Stimulated activated CD8-positive, alpha-beta memory T cell treated with anti-CD3 and anti-CD28 coated beads, Interleukin-4, amount 100 ng/mL, for 24 hours (primary cell): ENCODE data around the gene RAB7B.

Source experiments
- DNase-seq: peaks from one replicate; pipeline ENCODE4 v3.0.0-alpha.2; 2020; ENCODE audit warnings: low read depth

Gene RAB7B

DNA sequence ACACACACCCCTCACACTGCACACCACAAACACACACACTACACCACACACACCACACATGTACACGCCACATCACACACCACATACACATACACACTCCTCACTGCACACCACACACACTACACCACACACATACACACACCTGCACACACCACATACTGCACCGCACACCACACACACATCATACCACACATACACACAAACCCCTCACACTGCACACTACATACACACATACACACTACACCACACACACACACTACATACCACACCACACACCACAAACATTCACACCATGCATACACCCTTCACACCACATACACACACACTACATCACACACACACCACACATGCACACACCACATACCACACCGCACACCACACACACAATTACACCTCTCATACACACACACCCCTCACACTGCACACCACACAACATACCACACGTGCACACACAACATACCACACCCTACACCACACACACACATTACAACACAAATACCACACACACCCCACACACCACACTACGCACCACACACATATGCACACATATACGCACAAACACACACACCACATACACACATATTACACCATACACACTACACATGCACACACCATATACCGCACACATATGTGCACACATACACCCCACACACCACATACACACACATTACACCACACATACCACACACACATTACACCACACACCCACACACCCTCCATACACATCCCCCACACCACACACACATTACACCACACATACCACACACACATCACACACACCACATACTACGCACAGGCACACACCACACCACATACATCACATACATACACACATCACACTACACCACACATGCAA, 29.6 kb downstream of the RAB7B start:
- DNase-seq: no peak

DNA sequence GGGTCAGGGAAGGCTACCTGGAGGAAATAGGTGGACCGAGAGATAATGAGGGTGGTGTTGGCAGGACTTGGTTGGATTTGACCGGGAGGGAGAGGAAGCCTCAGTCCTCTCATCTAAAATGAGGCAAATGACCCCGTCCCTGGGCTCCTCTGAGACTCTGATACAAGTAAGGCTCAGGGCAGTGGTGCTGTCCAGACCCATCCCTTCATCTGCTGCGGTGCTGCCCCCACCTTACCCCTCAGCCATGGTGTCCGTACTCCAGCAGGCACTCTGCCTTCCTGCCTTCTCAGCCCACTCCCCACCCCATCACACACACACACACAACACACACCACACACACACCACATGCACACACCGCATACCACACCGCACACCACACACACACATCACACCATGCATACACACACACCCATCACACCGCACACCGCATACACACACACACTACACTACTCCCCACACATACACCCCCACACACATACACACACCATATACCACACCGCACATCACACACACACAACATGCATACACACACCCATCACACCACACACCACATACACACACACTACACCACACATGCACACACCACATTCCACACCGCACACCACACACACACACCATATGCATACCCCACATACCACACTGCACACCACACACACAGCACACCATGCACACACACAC, 30.6 kb downstream of the RAB7B start:
- no peak for DNase-seq

DNA sequence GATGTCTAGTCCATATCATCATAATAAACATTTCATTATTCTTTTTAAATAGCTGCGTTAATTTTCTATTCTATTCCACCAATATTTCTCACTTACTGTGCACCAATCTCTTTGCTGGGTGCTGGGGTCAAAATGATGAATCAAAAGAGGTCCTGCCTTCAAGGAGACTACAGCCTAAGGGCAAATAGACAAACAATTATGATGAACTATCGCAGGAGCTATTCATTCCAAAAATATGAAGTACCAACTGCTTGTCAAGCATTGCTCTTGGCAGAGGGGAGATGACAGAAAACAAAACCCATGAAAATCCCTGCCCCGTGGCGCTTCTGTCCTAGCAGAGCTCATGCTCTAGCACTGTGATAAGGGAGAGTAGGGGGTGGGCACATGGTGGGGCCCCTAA, 31.1 kb downstream of the RAB7B start:
- no peak for DNase-seq

DNA sequence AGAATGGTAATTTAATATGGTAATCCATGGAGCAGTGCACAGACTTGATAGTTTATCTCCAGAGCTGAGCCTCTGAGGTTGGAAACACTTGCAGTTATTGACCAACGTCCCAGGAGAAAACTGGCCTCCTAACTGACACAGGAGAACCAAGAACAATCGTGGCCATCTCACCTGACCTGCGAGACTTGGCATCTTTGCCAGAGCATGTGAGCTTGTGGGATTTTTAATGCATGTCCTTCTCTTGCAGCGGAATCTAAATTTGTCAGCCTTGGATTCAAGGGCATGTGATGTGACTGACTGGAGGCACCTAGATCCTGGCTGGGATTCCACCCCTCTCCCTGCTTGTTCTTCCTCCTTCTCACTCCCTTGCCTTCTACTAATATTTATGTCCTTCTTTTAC, 32.1 kb downstream of the RAB7B start:
- no peak for DNase-seq

DNA sequence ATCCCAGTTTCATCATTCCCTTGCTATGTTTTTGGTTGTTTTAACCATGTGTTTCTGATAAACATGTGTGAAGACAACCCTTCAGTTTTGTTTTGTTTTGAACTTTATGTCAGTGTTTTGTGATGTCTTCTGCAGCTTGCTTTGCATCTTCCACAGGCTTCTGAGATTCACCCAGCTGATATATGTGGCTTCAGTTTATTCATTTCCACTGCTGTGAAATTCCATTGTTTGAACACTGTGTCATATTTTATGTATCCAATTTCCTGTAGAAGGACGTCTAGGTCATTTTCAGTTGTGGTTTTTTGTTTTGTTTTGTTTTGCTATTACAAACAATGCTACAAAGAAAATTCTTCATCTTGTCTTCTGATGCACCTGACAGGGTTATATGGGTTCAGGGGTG, 32.7 kb downstream of the RAB7B start:
- DNase-seq: no peak

DNA sequence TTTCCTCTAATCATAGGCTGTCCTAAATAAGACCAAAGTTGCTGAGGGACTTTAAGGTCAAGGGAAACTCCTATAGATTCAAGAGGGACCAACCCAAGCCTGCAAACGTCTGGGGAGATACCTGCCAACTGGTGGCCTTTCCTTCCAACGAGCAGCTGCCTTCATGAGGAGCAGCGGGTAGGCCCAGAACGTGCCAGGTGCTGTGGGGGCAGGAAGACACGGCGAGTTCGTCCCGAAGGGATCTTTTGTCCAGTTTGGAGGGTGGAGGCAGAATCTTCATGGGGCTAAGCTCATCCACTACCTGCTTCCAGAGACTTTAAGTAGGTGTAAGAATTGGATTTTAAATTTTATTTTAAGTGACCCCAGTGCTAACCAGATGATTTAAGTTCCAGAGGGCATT, 34.0 kb downstream of the RAB7B start:
- DNase-seq: no peak

DNA sequence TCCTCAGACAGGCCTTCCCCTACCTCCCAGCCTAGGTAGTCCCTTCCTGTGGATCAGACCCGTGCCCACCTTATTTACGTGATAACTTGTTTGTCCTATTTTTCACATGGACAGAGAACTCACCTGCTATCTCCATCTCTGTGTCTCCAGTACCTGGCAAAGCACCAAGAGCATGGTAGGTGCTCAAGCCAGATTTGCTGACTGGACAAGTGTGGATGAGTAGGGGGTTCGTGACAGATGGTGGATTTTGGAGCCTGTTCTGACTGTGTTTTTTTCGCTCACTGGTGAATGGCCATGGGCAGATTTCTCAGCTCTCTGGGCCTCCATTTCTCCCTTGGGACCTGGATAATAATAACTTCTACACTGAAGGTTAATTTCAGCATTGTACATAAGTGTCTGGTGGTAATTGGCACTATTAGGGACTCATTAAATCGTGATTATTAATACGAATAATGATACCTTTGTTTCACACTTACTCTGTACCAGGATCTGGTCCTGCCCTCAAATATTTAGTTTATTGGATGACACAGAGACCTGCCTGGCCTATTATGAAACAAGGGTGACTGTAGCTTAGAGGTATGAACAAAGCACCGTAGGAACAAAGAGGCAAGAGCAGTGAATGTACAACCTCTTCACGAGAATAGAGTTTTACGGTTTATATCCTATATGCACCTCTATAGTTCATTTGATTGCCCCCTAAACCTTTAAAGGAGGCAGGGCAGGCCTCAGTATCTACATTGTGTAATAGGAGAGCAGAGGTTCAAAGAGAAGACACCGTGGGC, 35.5 kb downstream of the RAB7B start:
- DNase-seq: no peak

DNA sequence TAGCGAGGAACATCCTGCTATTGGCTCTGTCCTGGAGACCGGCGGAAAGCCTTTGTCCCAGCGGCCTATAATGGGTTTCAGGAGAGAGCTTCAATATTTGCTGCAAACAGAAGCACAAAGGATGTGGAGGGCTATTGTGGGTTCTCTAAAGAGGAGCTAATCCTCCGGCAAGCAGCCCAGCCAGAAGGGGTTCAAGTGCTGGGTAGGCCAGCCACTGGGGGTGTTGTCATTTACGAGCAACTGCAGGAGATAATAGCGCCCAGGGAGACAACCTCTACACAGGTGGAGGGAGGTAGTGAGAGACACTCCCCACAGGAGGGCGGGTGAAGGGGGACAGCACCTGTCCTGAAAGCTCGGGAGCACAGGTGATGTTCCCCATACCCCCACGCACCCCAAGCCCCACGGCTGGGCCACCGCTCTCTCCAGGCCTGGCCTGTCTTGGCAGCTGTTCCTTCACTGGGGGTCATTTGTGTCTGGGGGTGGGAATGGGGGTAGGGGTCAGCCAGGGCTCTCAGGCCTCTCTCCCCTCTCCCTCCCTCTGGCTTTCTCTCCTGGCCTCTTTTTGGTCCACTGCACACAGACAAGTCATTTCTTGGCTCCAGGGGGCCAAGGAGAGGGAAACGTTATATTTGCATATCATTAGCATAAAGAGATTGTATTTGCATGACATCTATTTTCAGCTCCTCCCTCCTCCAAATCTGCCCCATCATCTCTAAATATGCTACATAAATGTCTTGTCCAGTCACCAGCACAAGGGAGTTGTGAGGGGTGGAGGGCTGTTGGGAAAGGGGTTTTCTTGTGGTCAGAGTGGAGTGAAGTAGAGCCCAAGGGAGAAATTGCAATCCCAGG, 37.9 kb downstream of the RAB7B start:
- no peak for DNase-seq

DNA sequence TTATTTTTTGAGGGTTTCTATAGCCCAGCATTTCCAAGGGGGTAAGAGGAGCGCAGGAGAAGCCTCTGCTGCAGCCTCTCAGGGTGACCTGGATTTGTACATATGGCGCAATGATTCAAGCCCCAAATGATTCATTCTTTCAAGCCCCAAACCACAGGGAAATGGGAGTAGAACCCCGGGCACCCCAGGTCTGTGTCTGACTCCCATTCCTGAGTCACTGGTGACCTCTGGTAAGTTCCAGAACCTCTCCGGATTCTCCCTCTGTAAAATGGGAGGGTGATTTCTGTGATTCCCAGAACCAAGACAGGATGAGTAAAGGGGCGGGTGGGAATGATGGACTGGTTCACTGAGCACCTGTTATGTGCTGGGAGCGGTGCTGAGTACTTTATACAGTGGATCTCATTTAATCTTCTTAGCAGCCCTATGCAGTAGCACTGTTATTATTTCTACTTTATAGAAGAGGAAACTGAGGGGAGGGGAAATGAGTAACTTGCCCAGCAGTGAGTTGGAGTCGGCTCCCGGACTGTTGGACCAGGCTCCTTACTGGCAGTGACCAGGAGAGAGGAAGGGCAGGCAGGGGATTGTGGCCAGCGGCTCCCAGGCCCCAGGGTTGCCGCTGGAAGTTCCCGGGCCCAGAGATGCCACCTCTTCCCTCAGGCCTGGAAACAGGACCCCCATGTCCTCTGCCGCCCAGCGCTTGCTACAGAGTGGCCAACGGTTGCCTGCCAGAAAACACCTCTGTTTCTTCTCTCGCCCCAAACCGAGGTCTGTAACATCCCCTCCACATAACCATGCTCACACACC, 39.6 kb downstream of the RAB7B start:
- no peak for DNase-seq

DNA sequence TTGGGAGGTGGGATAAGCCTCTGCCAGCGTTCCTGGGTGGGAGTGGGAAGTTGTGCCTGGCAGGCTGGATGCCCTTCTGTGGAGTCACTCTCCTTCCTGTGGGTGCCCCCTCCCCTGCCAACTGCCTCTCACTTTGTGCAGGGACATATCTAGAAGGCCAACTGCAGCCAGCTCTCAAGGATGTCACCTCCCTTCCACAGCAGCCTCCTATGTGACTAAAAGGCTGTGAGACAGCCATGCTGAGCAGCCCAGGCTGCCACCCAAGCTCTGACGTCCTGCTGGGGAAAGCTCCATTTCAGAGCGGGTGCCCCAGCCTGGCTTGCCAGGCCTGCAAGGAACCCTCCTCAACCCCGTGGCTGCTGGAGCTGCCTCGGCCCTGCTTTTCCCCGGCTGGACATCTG, 40.4 kb downstream of the RAB7B start:
- DNase-seq: no peak

DNA sequence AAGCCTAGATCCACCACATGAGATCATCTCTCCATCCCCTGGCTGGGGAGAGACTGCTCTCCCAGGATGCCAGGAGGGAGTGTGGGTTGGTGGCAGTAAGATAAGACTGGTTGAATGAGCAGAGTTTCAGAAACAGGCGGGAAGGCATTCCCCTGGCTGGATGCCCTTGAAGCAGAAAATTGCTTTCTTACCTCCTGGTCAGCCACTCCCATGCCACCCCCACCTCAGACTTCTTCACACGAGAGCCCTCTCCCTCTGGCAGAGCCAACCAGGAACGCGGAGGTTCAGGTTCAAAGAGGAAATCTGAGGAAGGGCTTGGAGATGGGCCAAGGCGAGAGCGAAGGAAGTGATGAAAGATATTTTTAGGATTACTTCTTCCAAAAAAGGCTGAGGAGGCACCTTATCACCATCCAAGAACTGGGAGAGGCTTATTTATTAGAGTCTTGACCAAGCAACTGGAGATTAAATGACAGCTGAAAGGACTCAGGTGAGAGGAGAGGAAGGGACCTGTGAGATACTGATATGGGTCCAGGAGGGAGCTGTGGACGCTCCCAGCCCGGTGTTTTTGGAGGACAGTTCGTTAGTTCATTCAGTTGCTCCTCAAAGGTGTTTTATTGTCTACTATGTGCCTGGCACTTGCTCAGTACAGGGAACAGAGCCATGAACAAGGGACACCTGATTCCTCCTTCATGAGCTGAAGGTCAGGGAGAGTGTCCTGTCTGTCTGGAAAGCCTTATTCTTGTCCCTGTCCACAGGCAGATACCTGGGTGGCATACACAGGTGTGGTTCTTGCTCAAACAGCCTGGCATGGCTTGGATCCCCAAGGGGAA, 41.0 kb downstream of the RAB7B start:
- DNase-seq: no peak

DNA sequence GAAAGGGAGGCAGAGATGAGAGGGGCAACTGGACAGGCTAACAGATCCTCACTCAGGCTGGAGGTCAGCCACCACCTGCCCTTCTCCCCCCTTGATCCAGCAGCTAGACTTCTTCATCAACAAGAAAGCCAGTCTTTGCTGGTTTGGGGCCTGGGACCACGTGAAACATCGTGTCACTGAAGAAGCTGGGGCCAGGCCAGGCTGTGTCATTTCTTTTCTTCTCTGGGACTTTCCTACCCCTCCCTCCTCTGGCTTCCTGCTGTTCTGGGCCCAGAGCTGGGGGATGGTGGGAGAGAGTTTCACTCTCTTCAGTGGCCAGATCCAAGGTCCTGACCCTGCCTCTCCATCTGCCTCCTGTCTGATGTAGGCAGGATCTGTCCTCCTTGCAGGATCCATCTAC, 41.8 kb downstream of the RAB7B start:
- no peak for DNase-seq

DNA sequence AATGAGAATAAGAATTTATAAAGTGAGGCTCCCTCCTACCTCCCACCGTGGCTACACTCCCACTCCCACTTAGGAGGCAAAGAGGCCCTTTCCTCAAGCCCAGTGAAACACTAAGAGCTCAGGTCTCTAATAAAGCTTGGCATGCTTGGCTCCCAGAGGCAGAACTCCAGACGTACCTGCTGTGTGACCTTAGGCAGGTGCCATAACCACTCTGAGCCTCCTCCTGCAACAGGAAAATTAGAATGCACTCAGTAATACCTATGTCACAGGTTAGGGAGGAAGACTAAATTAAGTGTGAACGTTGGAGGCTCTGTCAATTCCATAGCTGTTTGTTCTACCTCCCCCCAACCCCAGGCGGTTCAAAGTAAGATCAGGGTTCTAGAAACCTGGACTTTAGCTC, 43.4 kb downstream of the RAB7B start:
- DNase-seq: no peak

DNA sequence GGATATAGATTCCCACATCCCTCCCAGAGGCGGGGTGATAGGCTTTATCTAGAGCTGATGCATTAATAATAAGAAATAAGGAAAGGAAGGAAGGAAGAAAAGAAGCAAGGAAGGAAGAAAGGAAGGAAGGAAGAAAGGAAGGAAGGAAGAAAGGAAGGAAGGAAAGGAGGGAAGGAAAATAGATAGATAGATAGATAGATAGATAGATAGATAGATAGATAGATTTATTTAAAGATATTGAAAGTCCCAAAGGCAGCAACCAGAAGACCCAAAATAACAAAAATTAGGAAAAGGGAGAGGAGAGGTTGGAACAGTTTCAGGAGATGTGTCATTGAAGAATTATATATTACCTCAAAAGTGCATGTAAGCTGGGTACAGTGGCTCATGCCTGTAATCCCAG, 47.7 kb downstream of the RAB7B start:
- DNase-seq: no peak

DNA sequence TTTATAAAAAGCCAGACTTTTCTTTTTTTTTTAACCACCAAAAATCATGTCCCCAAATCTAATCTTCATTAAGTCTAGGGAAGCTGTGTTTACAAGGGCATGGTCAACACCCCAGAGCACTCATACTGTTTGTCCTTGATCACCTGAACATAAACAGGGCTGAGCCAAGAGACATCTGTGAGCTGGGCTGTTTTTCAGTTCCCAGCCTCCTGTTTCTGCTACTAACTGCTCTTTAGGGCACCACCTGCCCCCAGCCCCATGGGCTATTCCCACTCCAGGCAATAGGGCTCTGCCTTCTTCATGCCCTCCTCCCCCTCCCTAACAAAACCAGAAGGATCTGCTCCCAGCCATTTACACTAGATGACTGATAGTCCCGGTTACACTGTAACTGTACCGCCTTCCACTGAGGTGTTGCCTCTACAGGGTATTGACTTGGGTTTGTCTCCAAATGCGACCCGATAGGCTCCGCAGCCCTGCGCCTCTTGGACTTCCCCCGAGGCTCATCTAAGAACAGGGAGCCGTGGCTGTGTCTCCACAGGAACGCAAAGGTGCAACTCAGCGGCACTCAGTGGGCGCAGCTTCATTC, 48.3 kb downstream of the RAB7B start:
- no peak for DNase-seq

DNA sequence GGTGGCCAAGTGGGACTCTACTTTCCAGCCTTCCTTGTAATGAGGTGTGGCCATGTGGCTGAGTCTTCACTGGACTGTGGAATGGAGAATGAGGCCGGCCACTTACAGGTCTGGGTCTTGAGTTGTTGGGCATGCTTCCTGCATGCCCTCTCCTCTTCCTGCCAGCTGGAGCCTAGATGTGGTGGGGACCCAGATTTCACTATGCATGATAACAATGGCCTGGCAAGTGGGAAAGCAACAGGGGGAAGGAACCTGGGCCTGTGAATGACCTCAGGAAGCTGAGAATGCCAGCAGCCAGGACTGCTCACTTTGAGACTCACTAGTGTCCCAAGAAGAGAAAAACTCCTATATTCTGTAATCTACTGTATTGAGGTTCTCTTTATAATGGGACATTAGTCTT, 51.4 kb downstream of the RAB7B start:
- DNase-seq: no peak

DNA sequence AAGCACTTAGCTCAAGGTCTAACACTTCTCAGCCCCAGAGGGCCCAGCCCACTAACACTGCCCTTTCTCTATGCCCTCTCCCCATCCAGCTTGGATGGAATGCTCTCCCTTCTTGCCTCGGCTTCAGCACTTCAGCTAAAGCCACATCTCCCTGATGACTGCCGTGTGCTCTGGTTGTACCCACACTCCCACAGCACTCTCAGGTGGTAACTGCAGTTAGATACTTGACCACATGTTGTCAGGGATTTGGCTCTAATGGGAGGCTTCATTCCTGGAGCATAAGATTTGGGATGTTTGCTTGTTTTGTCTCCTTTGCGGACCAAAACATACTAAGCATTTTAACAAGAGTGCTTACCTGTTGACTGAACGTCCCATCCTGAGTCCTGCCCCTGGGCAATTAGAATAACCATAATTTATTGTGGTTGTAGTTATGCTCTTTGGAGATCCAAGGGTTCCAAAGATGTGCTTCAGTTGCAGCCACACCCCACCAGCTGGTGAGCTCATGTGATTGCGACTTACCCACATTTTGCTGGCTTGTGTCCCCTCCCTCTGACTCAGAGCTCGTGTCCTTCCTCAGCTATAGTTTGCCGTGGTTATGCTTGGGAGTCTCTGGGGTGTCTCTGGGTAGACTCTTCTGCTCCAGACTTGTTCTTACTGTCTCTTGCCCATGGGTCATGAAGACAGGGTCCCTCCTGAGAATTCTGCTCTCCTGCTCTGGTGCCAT, 52.2 kb downstream of the RAB7B start:
- no peak for DNase-seq

DNA sequence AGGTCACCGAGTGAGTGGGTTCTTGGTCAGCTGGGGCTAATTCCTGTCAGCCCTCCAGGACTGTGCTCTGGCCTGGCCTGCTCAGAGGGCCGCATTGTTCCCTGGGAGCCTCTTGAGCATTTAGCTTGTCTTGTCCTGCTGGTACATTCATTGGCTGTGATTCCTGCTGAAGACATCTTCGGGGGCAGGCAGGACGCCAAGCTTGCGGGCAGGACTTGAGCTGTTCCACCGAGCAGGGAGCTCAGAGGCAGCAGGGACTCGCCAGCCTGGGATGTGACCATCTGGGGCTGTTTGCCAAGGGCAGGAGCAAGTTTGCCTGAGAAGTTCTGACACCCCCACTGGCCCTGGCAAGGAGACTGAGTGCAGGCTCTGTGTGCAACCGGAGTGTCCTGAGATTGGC, 52.9 kb downstream of the RAB7B start:
- no peak for DNase-seq

DNA sequence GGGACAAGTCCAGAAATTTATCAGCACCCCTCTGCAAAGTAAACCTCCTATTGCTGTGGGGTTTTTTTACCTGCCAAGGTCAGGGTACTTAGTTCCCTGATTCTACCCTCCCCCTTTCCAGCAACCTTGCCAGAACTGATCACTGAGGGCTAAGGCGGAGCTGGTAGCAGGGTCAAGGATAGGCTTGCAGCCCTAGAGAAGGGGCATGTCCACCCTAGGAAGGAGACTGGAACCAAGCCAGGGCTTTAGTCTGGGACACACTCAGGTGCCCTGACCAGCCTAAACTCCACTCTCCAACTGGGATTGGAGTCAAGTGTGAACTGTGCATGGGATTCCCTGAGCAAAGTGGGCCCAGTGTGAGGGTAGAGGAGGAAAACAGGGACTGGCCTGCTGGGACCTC, 53.4 kb downstream of the RAB7B start:
- DNase-seq: no peak
